Smooth muscle cell (in vitro differentiated cells): ENCODE measurements around the gene DCPS. TPM values are rescaled to one million over a fixed set of nuclear protein-coding genes. Genes with fewer than 3 reads are reported as not detected.
"Not testable (repeated sequence)": the region's sequence is repeated elsewhere in the genome, so short reads cannot be mapped to it uniquely, and the experiment has no call there.

ENCODE experiments used
- DNase-seq: peaks from one replicate; lab custom pipeline; 2025; ENCODE audit not compliant: unreplicated experiment; lab: John Stamatoyannopoulos, UW
- H2AFZ ChIP-seq: fragments of 200-600 bp; sonication (generic); 2 replicates; pipeline ENCODE4 v1.6.0; 2016; ENCODE audit warnings: antibody characterized with exemption, low read depth, mild to moderate bottlenecking
- H3F3A ChIP-seq: fragments of 200-600 bp; sonication (generic); 2 replicates; pipeline ENCODE4 v1.6.0; 2017; ENCODE audit warnings: antibody characterized with exemption, low read depth
- H3K27ac ChIP-seq: fragments of 200-600 bp; sonication (generic); 2 replicates; pipeline ENCODE4 v1.5.1; 2016; ENCODE audit warnings: low read depth, mild to moderate bottlenecking
- H3K27me3 ChIP-seq: fragments of 200-600 bp; sonication (generic); 2 replicates; pipeline ENCODE4 v1.6.1; 2016; ENCODE audit warnings: low read depth, mild to moderate bottlenecking
- H3K36me3 ChIP-seq: fragments of 200-600 bp; sonication (generic); 2 replicates; pipeline ENCODE4 v1.5.1; 2016; ENCODE audit warnings: low read depth
- H3K4me1 ChIP-seq: fragments of 200-600 bp; sonication (generic); 2 replicates; pipeline ENCODE4 v1.5.1; 2016; ENCODE audit warnings: low read depth
- H3K4me2 ChIP-seq: fragments of 200-600 bp; sonication (generic); 2 replicates; pipeline ENCODE4 v1.6.0; 2016; ENCODE audit warnings: mild to moderate bottlenecking
- H3K4me3 ChIP-seq: fragments of 200-600 bp; sonication (generic); 2 replicates; pipeline ENCODE4 v1.5.1; 2016; ENCODE audit warnings: mild to moderate bottlenecking
- H3K79me2 ChIP-seq: fragments of 200-600 bp; sonication (generic); 2 replicates; pipeline ENCODE4 v1.6.0; 2016; ENCODE audit warnings: low read depth, mild to moderate bottlenecking
- H3K9ac ChIP-seq: fragments of 200-600 bp; sonication (generic); 2 replicates; pipeline ENCODE4 v1.6.0; 2016; ENCODE audit warnings: low read depth
- H3K9me3 ChIP-seq: fragments of 200-600 bp; sonication (generic); replicated peaks from 2 replicates; pipeline ENCODE4 v1.5.1; 2016; ENCODE audit warnings: low read depth
- H4K20me1 ChIP-seq: fragments of 200-600 bp; sonication (generic); 2 replicates; pipeline ENCODE4 v1.6.0; 2016; ENCODE audit warnings: low read depth
- WGBS: methylation state at CpG from one replicate; pipeline ENCODE4 v1.1.7; 2016; ENCODE audit warnings: low lambda C conversion rate; 5-methylcytosine and 5-hydroxymethylcytosine counted together
- polyA plus RNA-seq: library from polyadenylated mRNA; unstranded; fragments of >200 nt; fragmentation: Nextera tagmentation; extraction: Ambion mirVana; gene quantifications from 2 replicates; pipeline ENCODE4 v1.2.1, GENCODE V29; 2016
- total RNA-seq: library from RNA; depleted of rRNA; stranded (reverse); fragments of >200 nt; gene quantifications from 2 replicates; pipeline ENCODE4 v1.2.3, GENCODE V29; 2014
- TF ChIP-seq, protein P1 (sequence below): fragments of 200-600 bp; sonication (generic); IDR thresholded peaks from 2 replicates; pipeline ENCODE4 v1.5.1; 2017; ENCODE audit warnings: borderline replicate concordance, mild to moderate bottlenecking, antibody characterized with exemption; ENCODE audit not compliant: insufficient read depth, poor library complexity, severe bottlenecking

DCPS gene
- total and polyA plus RNA-seq, 2 experiments from 2014 or later = 19.0 to 25.4 TPM

- WGBS = 63% methylated on average over 3 of the region's 3 CpGs
- Histone ChIP-seq H3K27ac (no peak overlapping the region), H2AFZ (no peak overlapping the region), H3K36me3 (no peaks in the 10 kb centered on the region), H3K9me3 (no peaks in the 10 kb centered on the region), H3K4me1 (no peaks in the 10 kb centered on the region), H4K20me1 (peaks cover 85% of the 10 kb centered on the region), H3K4me3 (no peak overlapping the region), H3F3A (no peaks in the 10 kb centered on the region), H3K79me2 (peaks cover 70% of the 10 kb centered on the region), H3K9ac (no peak overlapping the region), H3K27me3 (no peaks in the 10 kb centered on the region), H3K4me2 (no peak overlapping the region)
- TF ChIP-seq, protein P1, sequence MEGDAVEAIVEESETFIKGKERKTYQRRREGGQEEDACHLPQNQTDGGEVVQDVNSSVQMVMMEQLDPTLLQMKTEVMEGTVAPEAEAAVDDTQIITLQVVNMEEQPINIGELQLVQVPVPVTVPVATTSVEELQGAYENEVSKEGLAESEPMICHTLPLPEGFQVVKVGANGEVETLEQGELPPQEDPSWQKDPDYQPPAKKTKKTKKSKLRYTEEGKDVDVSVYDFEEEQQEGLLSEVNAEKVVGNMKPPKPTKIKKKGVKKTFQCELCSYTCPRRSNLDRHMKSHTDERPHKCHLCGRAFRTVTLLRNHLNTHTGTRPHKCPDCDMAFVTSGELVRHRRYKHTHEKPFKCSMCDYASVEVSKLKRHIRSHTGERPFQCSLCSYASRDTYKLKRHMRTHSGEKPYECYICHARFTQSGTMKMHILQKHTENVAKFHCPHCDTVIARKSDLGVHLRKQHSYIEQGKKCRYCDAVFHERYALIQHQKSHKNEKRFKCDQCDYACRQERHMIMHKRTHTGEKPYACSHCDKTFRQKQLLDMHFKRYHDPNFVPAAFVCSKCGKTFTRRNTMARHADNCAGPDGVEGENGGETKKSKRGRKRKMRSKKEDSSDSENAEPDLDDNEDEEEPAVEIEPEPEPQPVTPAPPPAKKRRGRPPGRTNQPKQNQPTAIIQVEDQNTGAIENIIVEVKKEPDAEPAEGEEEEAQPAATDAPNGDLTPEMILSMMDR = no peak
- DNase-seq = no peak
These were observed 66.2 kb downstream of the DCPS start for GRCh38 chr11:126370016-126370415.

DNA sequence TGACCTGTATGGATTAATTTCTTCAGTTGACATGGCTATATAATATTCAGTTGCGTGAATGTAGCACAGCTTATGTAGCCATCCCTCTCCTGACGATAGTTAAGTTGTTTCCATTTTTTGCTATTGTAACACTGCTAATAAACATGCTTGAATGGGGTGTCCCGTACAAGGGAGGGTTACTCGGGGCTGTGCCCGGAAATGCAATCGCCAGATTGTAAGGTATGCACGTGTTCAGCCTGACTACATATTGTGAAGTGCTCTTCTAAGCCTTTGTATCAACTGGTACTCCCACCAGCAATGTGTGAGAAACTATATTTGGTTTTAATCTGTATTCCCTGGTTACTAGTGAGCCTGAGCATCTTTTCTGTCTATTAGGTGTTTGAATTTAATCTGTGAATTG lies 67.7 kb downstream of the DCPS start:
- H3K27me3 ChIP-seq = no peaks in the 10 kb centered on the region
- H3K4me3 ChIP-seq = no peak overlapping the region
- DNase-seq = no peak
- H2AFZ ChIP-seq = no peak overlapping the region
- H3K36me3 ChIP-seq = no peaks in the 10 kb centered on the region
- H3K79me2 ChIP-seq = peaks cover 73% of the 10 kb centered on the region
- 86% methylated on average over 7 of the region's 7 CpGs for WGBS
- no peak overlapping the region for H3K27ac ChIP-seq
- no peaks in the 10 kb centered on the region for H3F3A ChIP-seq
- no peak overlapping the region for H3K4me2 ChIP-seq
- no peak overlapping the region for H3K9ac ChIP-seq
- H3K4me1 ChIP-seq = no peaks in the 10 kb centered on the region
- H3K9me3 ChIP-seq = no peaks in the 10 kb centered on the region
- TF ChIP-seq, protein P1 = no peak
- peaks cover 87% of the 10 kb centered on the region for H4K20me1 ChIP-seq

DNA sequence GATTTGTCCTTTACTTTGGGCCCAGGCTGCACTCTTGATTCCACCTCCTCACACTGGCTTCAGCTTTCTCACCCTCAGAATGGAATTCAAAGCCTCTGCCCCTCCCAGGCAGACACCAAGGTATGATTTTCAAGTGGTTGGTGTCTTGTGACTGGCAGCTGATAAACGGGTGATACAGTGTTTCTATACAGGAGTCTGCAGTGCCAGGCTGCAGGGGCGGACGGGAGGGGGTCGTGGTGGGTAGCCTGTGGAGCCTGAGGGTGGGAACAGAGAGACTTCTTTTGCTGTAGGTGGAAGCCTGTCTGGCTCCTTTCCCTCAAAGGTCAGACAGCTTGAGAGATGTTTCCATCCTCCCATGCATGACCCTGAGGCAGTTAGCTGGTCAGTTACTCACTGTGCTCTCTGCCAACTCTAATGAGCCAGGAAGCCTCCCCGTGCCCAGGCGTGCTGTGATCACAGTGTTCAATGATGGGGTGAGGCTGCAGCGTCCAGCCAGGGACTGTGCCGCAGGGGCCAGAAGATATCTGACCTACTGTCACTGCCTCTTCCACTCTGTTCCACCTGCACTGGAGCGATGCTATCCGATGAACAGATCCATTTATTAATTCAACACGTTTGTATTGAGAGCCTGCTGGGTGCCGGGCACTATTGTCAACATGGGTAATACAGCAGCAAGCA lies 69.7 kb downstream of the DCPS start:
- not testable (repeated sequence) for H3K9me3 ChIP-seq, H3K4me3 ChIP-seq, DNase-seq, H3K27ac ChIP-seq, H3K4me2 ChIP-seq, H3K9ac ChIP-seq, H3K27me3 ChIP-seq, H2AFZ ChIP-seq, H3K4me1 ChIP-seq, H3F3A ChIP-seq, H3K36me3 ChIP-seq
- WGBS = 81% methylated on average over 12 of the region's 12 CpGs
- H4K20me1 ChIP-seq = peaks cover 88% of the 10 kb centered on the region
- peaks cover 80% of the 10 kb centered on the region for H3K79me2 ChIP-seq

DNA sequence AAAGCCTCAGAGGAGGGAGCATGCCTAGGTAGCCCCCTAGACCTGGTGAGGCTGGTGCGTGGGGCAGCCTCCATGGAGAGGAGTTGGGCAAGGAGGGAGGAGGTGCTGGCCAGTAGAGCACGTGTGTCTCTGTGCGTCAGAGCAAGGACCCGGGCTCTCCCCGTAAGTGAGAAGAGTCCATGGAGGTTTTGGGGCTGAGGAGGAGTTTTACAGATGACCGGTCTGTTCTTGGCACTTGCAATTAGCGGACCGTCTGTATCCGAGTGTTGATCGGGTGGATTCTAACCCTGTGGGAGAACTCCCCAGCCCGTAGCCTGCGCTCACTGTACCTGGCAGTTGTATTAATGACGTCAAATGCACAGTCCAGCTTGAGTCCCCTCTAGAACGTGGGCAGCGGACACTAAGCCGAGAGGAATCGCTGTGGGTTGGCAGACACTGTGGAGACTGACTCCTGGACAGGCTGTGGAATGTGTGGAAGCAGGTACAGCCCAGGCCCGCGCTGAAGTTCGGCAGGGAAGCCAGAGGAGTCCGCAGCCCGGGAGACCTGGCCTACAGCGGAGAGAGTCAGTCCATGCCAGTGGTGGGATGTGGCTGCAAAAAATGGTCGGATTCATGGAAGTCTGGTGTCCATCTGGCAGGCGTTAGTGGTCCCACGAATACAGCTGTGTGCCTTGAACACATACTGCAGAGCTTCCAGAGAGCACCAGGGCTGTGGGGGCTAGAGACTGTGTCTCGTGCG lies 70.9 kb downstream of the DCPS start:
- H3K9ac ChIP-seq, H3K27ac ChIP-seq, H3K4me2 ChIP-seq, H3K27me3 ChIP-seq, H3F3A ChIP-seq, DNase-seq, H2AFZ ChIP-seq, H3K36me3 ChIP-seq, H3K9me3 ChIP-seq, H3K4me1 ChIP-seq, H3K4me3 ChIP-seq: not testable (repeated sequence)
- H4K20me1 ChIP-seq = peaks cover 88% of the 10 kb centered on the region
- peaks cover 82% of the 10 kb centered on the region for H3K79me2 ChIP-seq
- 97% methylated on average over 21 of the region's 28 CpGs for WGBS
